Measurements from ENCODE around the gene RBM6.

Gene RBM6

GRCh38 chr3:50100386-50100785, 160.4 kb downstream of the RBM6 start:
- H3K4me1 ChIP-seq (ENCODE audit: insufficient read depth, low read length, severe bottlenecking): no peaks in the 10 kb centered on the region
- H4K20me1 ChIP-seq (ENCODE audit: insufficient read depth, low read length): no peaks in the 10 kb centered on the region
- no peaks in the 10 kb centered on the region for H3K79me2 ChIP-seq (ENCODE audit: insufficient read depth, low read length)
- peaks cover 100% of the 10 kb centered on the region for H3K36me3 ChIP-seq (ENCODE audit: insufficient read depth, low read length)
- H3K4me3 ChIP-seq (ENCODE audit: low read depth, low read length, poor library complexity, severe bottlenecking): no peak overlapping the region
- H3K4me2 ChIP-seq (ENCODE audit: low read length): no peak overlapping the region
- no peak overlapping the region for H3K9ac ChIP-seq (ENCODE audit: low read length)
- no peaks in the 10 kb centered on the region for H3K9me3 ChIP-seq (ENCODE audit: low read length)
- no peaks in the 10 kb centered on the region for H3K27me3 ChIP-seq (ENCODE audit: insufficient read depth, low read length)
- no peak overlapping the region for H3K27ac ChIP-seq (ENCODE audit: low read depth, low read length, poor library complexity, severe bottlenecking)
- no peak overlapping the region for H2AFZ ChIP-seq (ENCODE audit: low read length)
- no peak for TF ChIP-seq CTCF (IDR thresholded peaks at IDR 0.05; ENCODE audit: low read length)
- TF ChIP-seq EZH2 (IDR thresholded peaks at IDR 0.05; ENCODE audit: borderline replicate concordance, low read length): no peak
- no peaks in the 10 kb centered on the region for H3K9me2 ChIP-seq (ENCODE audit: low read depth, low read length)
- H3F3A ChIP-seq (ENCODE audit: insufficient read depth, low read length): no peaks in the 10 kb centered on the region; the same call in 1 of the 2 replicates

DNA sequence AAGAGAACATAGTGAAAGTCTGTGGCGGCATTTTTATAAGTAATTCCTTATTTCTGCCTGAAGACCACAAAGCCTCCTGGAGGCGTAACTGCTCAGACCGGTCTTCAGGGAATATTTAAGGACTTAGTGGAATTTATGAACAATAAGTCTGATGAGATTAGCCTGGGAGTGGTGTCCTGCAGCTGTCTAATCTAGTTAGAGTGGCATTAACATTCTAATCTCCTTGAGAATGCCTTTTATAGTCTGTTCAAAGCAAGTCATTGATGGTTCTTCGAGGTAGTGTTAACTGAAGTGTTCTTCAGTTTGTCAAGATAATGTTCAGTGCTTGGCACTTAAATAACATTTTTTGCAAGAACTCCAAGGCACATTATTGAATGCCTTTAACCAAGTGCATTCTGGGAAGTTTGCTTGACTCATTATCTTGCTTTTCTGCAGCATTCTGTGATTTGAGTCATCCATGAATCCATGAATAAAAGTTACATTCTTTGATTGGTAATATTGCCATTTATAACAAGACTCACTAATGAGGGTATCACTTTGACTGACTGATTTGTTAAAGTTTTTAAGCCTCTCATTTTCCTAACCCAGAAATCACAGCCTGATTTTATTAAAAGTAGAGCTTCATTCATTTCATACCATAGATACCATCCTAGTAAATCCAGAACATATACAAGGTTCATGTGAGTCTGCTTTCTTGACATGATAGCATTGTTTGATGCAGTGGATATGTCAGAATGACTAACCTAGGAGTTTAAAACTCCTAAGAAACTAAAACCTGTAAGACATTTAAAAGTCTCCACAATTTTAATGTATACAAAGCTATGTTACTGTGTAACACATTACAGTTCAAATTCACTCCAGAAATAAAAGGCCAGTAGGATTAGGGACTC, 161.3 kb downstream of the RBM6 start:
- Histone ChIP-seq H3K9me2 (ENCODE audit: low read depth, low read length) (no peaks in the 10 kb centered on the region), H3K27ac (ENCODE audit: low read depth, low read length, poor library complexity, severe bottlenecking) (no peak overlapping the region), H3K4me1 (ENCODE audit: insufficient read depth, low read length, severe bottlenecking) (no peaks in the 10 kb centered on the region), H3K9ac (ENCODE audit: low read length) (no peak overlapping the region), H3K27me3 (ENCODE audit: insufficient read depth, low read length) (no peaks in the 10 kb centered on the region), H3F3A (ENCODE audit: insufficient read depth, low read length) (no peaks in the 10 kb centered on the region; the same call in 1 of the 2 replicates), H3K9me3 (ENCODE audit: low read length) (no peaks in the 10 kb centered on the region), H4K20me1 (ENCODE audit: insufficient read depth, low read length) (no peaks in the 10 kb centered on the region), H3K4me3 (ENCODE audit: low read depth, low read length, poor library complexity, severe bottlenecking) (no peak overlapping the region), H2AFZ (ENCODE audit: low read length) (no peak overlapping the region), H3K4me2 (ENCODE audit: low read length) (no peak overlapping the region), H3K79me2 (ENCODE audit: insufficient read depth, low read length) (no peaks in the 10 kb centered on the region), H3K36me3 (ENCODE audit: insufficient read depth, low read length) (peaks cover 99% of the 10 kb centered on the region)
- TF ChIP-seq EZH2 (IDR thresholded peaks at IDR 0.05; ENCODE audit: borderline replicate concordance, low read length) (no peak), CTCF (IDR thresholded peaks at IDR 0.05; ENCODE audit: low read length) (no peak)

- Histone ChIP-seq H3K4me2 (ENCODE audit: low read length) (no peak overlapping the region), H3K4me3 (ENCODE audit: low read depth, low read length, poor library complexity, severe bottlenecking) (no peak overlapping the region), H3K79me2 (ENCODE audit: insufficient read depth, low read length) (no peaks in the 10 kb centered on the region), H3K36me3 (ENCODE audit: insufficient read depth, low read length) (peaks cover 98% of the 10 kb centered on the region), H3F3A (ENCODE audit: insufficient read depth, low read length) (no peaks in the 10 kb centered on the region; the same call in 1 of the 2 replicates), H3K27me3 (ENCODE audit: insufficient read depth, low read length) (no peaks in the 10 kb centered on the region), H3K4me1 (ENCODE audit: insufficient read depth, low read length, severe bottlenecking) (no peaks in the 10 kb centered on the region), H3K9ac (ENCODE audit: low read length) (no peak overlapping the region), H3K9me2 (ENCODE audit: low read depth, low read length) (no peaks in the 10 kb centered on the region), H2AFZ (ENCODE audit: low read length) (no peak overlapping the region), H3K9me3 (ENCODE audit: low read length) (no peaks in the 10 kb centered on the region), H3K27ac (ENCODE audit: low read depth, low read length, poor library complexity, severe bottlenecking) (no peak overlapping the region), H4K20me1 (ENCODE audit: insufficient read depth, low read length) (no peaks in the 10 kb centered on the region)
- no peak for TF ChIP-seq EZH2 (IDR thresholded peaks at IDR 0.05; ENCODE audit: borderline replicate concordance, low read length)
- no peak for TF ChIP-seq CTCF (IDR thresholded peaks at IDR 0.05; ENCODE audit: low read length)
Measured at GRCh38 chr3:50102558-50102957, 162.6 kb downstream of the RBM6 start.

Measured in OCI-LY1 (cell line).